GM23338 (cell line): Measurements from ENCODE around the gene BCAS3. TPM values are rescaled to one million over a fixed set of nuclear protein-coding genes. Genes with fewer than 3 reads are reported as not detected.

Experiments
- ATAC-seq: fragments of 200-7000 bp; cut with Tn5 transposase; 3 replicates; pipeline ENCODE4 v1.9.1; 2020
- DNase-seq: peaks from one replicate; pipeline ENCODE4 v3.0.0-alpha.2; 2015; ENCODE audit warnings: low spot score
- H2AFZ ChIP-seq: fragments of 200-600 bp; sonication (generic); 2 replicates; pipeline ENCODE4 v1.8.0; 2016; ENCODE audit warnings: antibody characterized with exemption, mild to moderate bottlenecking, moderate library complexity
- H3F3A ChIP-seq: fragments of 200-600 bp; sonication (generic); replicated peaks from 2 replicates; pipeline ENCODE4 v1.8.0; 2017; ENCODE audit warnings: antibody characterized with exemption, mixed run types, low read depth
- H3K27ac ChIP-seq: fragments of 200-600 bp; sonication (generic); 2 replicates; pipeline ENCODE4 v1.6.1; 2016; ENCODE audit warnings: low read depth
- H3K27me3 ChIP-seq: fragments of 200-600 bp; sonication (generic); 2 replicates; pipeline ENCODE4 v1.8.0; 2016; ENCODE audit warnings: mild to moderate bottlenecking, mixed run types, moderate library complexity; ENCODE audit not compliant: insufficient read depth
- H3K36me3 ChIP-seq: fragments of 200-600 bp; sonication (generic); 2 replicates; pipeline ENCODE4 v1.8.0; 2016; ENCODE audit warnings: mild to moderate bottlenecking; ENCODE audit not compliant: insufficient read depth
- H3K4me1 ChIP-seq: fragments of 200-600 bp; sonication (generic); 2 replicates; pipeline ENCODE4 v1.8.0; 2016; ENCODE audit warnings: mild to moderate bottlenecking, moderate library complexity; ENCODE audit not compliant: insufficient read depth
- H3K4me2 ChIP-seq: fragments of 200-600 bp; sonication (generic); 2 replicates; pipeline ENCODE4 v1.7.1; 2017; ENCODE audit warnings: mixed run types
- H3K4me3 ChIP-seq: fragments of 200-600 bp; sonication (generic); 2 replicates; pipeline ENCODE4 v1.6.1; 2016; ENCODE audit warnings: mixed run types
- H3K79me2 ChIP-seq: fragments of 200-600 bp; sonication (generic); replicated peaks from 2 replicates; pipeline ENCODE4 v1.8.0; 2017; ENCODE audit warnings: mild to moderate bottlenecking; ENCODE audit not compliant: insufficient read depth
- H3K9me2 ChIP-seq: fragments of 200-600 bp; sonication (generic); 2 replicates; pipeline ENCODE4 v1.8.0; 2017; ENCODE audit not compliant: insufficient read depth
- H4K20me1 ChIP-seq: fragments of 200-600 bp; sonication (generic); replicated peaks from 2 replicates; pipeline ENCODE4 v1.8.0; 2017; ENCODE audit warnings: mild to moderate bottlenecking; ENCODE audit not compliant: insufficient read depth
- H3K27ac Mint-ChIP-seq: 2 replicates; pipeline ENCODE4 v1.8.0; 2020; ENCODE audit warnings: inconsistent platforms, mild to moderate bottlenecking, moderate library complexity, mixed read lengths
- H3K27me3 Mint-ChIP-seq: 3 replicates; pipeline ENCODE4 v1.8.0; 2022; ENCODE audit warnings: low read depth, mild to moderate bottlenecking, moderate library complexity, mixed read lengths, inconsistent platforms; ENCODE audit not compliant: insufficient read depth, poor library complexity
- H3K36me3 Mint-ChIP-seq: 3 replicates; pipeline ENCODE4 v1.8.0; 2021; ENCODE audit warnings: low read depth, mild to moderate bottlenecking, inconsistent platforms, moderate library complexity, mixed read lengths
- H3K4me1 Mint-ChIP-seq: 3 replicates; pipeline ENCODE4 v1.8.0; 2020; ENCODE audit warnings: mild to moderate bottlenecking, inconsistent platforms, mixed read lengths
- H3K4me3 Mint-ChIP-seq: 3 replicates; pipeline ENCODE4 v1.8.0; 2021; ENCODE audit warnings: moderate library complexity, mild to moderate bottlenecking, inconsistent platforms, mixed read lengths
- H3K9me3 Mint-ChIP-seq: 3 replicates; pipeline ENCODE4 v1.8.0; 2020; ENCODE audit warnings: moderate library complexity, mild to moderate bottlenecking, inconsistent platforms, mixed read lengths
- ETS1 ChIP-seq: IDR thresholded peaks from 2 replicates; pipeline ENCODE4 v1.6.1; 2016; ENCODE audit warnings: antibody characterized with exemption
- EZH2 ChIP-seq: fragments of 200-600 bp; sonication (generic); IDR thresholded peaks from one replicate; pipeline ENCODE4 v1.8.0; 2017; ENCODE audit warnings: antibody characterized with exemption, mild to moderate bottlenecking, low read depth; ENCODE audit not compliant: unreplicated experiment
- JUNB ChIP-seq: IDR thresholded peaks from one replicate; pipeline ENCODE4 v1.6.1; 2016; ENCODE audit warnings: antibody characterized with exemption; ENCODE audit not compliant: unreplicated experiment
- NANOG ChIP-seq: IDR thresholded peaks from 2 replicates; pipeline ENCODE4 v1.6.1; 2016; ENCODE audit warnings: antibody characterized with exemption, borderline replicate concordance
- ZNF114 ChIP-seq: fragments of 250-450 bp; sonication (Bioruptor Pico); IDR thresholded peaks from 2 replicates; pipeline ENCODE4 v1.5.0; 2020; ENCODE audit warnings: mild to moderate bottlenecking, moderate library complexity
- ZNF331 ChIP-seq: fragments of 250-450 bp; sonication (Bioruptor Pico); IDR thresholded peaks from 2 replicates; pipeline ENCODE4 v1.5.0; 2020; ENCODE audit warnings: low read depth, mild to moderate bottlenecking, moderate library complexity
- polyA plus RNA-seq: library from polyadenylated mRNA; unstranded; fragments of >200 nt; fragmentation: Nextera tagmentation; extraction: Ambion mirVana; gene quantifications from 2 replicates; pipeline ENCODE4 v1.2.1, GENCODE V29; 2016
- total RNA-seq: library from RNA; depleted of rRNA; stranded (reverse); fragments of >200 nt; shearing (Covaris generic); gene quantifications from 2 replicates; pipeline ENCODE4 v1.2.3, GENCODE V29; 2014
- TF ChIP-seq, protein P1 (sequence below): IDR thresholded peaks from one replicate; pipeline ENCODE4 v1.6.1; 2018; ENCODE audit warnings: antibody characterized with exemption; ENCODE audit not compliant: unreplicated experiment
- TF ChIP-seq, protein P2 (sequence below), 2 experiments: fragments of 200-600 bp in 1 of 2; sonication (generic) in 1 of 2; conservative IDR thresholded peaks; 2 replicates each; pipeline versions ENCODE4 v1.5.1 to v1.6.1; 2016 to 2017; ENCODE audit warnings: antibody characterized with exemption in 2 of 2, low read depth in 2 of 2, mild to moderate bottlenecking in 2 of 2, moderate library complexity in 1 of 2

BCAS3 gene
- total and polyA plus RNA-seq, 2 experiments from 2014 or later: 8.2 to 28.0 TPM

DNA sequence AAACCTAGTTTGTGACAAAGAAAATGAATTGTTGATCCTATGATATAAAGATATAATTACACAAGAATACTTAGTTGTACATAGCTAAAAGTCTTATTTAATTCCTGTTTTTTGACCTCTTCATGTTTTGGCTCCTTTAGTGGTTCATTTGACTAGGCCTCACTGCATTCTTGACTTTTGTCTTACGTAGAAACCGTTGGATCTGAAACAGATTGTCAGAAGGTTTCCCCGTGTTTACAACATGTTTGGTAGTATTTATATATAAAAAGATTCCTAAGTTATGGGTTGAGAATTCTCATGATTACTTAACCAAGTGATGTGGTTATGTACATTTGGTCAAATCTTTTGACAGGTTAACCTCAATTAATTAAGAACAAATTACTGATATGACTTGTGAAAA, 162.8 kb downstream of the BCAS3 start (continued):
- TF ChIP-seq ETS1: no peak
- TF ChIP-seq ZNF331 (CRISPR knock-in tag): no peak
- TF ChIP-seq JUNB: no peak
- TF ChIP-seq EZH2: no peak
- TF ChIP-seq, protein P1, sequence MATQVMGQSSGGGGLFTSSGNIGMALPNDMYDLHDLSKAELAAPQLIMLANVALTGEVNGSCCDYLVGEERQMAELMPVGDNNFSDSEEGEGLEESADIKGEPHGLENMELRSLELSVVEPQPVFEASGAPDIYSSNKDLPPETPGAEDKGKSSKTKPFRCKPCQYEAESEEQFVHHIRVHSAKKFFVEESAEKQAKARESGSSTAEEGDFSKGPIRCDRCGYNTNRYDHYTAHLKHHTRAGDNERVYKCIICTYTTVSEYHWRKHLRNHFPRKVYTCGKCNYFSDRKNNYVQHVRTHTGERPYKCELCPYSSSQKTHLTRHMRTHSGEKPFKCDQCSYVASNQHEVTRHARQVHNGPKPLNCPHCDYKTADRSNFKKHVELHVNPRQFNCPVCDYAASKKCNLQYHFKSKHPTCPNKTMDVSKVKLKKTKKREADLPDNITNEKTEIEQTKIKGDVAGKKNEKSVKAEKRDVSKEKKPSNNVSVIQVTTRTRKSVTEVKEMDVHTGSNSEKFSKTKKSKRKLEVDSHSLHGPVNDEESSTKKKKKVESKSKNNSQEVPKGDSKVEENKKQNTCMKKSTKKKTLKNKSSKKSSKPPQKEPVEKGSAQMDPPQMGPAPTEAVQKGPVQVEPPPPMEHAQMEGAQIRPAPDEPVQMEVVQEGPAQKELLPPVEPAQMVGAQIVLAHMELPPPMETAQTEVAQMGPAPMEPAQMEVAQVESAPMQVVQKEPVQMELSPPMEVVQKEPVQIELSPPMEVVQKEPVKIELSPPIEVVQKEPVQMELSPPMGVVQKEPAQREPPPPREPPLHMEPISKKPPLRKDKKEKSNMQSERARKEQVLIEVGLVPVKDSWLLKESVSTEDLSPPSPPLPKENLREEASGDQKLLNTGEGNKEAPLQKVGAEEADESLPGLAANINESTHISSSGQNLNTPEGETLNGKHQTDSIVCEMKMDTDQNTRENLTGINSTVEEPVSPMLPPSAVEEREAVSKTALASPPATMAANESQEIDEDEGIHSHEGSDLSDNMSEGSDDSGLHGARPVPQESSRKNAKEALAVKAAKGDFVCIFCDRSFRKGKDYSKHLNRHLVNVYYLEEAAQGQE: no peak
- no peak for TF ChIP-seq NANOG

DNA sequence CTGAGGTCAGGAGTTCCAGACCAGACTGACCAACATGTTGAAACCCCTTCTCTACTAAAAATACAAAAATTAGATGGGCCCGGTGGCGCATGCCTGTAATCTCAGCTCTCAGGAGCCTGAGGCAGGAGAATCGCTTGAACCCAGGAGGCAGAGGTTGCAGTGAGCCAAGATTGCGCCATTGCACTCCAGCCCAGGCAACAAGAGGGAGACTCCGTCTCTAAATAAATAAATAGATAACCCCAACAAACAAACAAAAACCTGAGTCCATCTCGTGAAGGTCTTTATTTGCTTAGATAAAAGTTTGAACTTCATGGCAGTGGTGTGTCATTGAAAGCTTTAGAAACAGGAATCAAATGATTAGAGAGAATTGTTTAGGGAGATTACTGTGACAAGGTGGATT, 167.4 kb downstream of the BCAS3 start:
- Histone ChIP-seq H3K4me3 (no peak overlapping the region), H3F3A (no peaks in the 10 kb centered on the region), H4K20me1 (no peaks in the 10 kb centered on the region), H3K36me3 (no peaks in the 10 kb centered on the region), H3K4me1 (no peaks in the 10 kb centered on the region), H3K27me3 (no peaks in the 10 kb centered on the region), H3K9me2 (no peaks in the 10 kb centered on the region), H3K79me2 (no peaks in the 10 kb centered on the region), H2AFZ (no peak overlapping the region), H3K27ac (no peak overlapping the region), H3K4me2 (no peak overlapping the region)
- H3K36me3 Mint-ChIP-seq: no peaks in the 10 kb centered on the region
- no peak overlapping the region for H3K4me3 Mint-ChIP-seq
- no peaks in the 10 kb centered on the region for H3K4me1 Mint-ChIP-seq
- no peaks in the 10 kb centered on the region for H3K9me3 Mint-ChIP-seq
- DNase-seq: no peak
- ATAC-seq: no peak
- peaks cover 2% of the 10 kb centered on the region for H3K27me3 Mint-ChIP-seq
- no peak overlapping the region for H3K27ac Mint-ChIP-seq
- TF ChIP-seq, protein P2, sequence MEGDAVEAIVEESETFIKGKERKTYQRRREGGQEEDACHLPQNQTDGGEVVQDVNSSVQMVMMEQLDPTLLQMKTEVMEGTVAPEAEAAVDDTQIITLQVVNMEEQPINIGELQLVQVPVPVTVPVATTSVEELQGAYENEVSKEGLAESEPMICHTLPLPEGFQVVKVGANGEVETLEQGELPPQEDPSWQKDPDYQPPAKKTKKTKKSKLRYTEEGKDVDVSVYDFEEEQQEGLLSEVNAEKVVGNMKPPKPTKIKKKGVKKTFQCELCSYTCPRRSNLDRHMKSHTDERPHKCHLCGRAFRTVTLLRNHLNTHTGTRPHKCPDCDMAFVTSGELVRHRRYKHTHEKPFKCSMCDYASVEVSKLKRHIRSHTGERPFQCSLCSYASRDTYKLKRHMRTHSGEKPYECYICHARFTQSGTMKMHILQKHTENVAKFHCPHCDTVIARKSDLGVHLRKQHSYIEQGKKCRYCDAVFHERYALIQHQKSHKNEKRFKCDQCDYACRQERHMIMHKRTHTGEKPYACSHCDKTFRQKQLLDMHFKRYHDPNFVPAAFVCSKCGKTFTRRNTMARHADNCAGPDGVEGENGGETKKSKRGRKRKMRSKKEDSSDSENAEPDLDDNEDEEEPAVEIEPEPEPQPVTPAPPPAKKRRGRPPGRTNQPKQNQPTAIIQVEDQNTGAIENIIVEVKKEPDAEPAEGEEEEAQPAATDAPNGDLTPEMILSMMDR (conservative IDR thresholded peaks at IDR 0.05; ENCODE audit: low read depth in 2 of 2): no peak
- TF ChIP-seq ZNF114 (CRISPR knock-in tag): no peak
